Measurements from ENCODE around the gene EFCAB9. TPM values are rescaled to one million over a fixed set of nuclear protein-coding genes. Genes with fewer than 3 reads are reported as not detected.

EFCAB9 gene
- not detected for total RNA-seq

DNA sequence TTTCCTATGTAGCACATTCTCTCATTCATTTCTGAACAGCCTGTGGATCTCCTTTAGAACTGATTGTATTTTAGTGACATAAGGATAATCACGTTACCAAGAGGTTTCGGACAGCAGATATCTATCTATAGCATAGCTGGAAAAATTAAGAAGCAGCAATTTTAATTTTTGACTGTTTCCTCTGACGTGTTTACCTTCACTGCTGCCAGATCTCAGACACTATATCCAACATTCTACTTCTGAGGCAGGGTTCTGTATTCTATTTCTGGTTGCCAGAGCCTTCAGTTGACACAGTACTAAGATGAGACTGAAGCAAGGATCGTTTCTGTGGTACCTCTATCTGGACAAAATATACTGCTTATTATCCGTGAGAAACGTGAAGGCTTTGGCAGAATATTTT is at the start of gene EFCAB9:
EFCAB9 (plus strand) TSS at position 301 of the 400 bp plus-strand sequence; CDS start at position 302, 1 bp downstream.

GRCh38 chr5:172188033-172188892 is 5.7 kb upstream of the EFCAB9 start, which contains the start of gene STK10:
Gene STK10, minus strand, starts transcription at chr5:172188224. Its CDS starts 182 bp downstream, at chr5:172188042.

Small RNAs within 50 kb of the gene (small RNA-seq; reads per million reads assigned to genes)
- gene RF00191: not detected

Other genes starting within 250 kb of the EFCAB9 start
- 141 TPM for gene FBXW11, start 187.5 kb upstream of the EFCAB9 start, total RNA-seq
- gene STK10, start 5.9 kb upstream of the EFCAB9 start, total RNA-seq: 7.8 TPM
- gene UBTD2, start 89.6 kb downstream of the EFCAB9 start, total RNA-seq: 62.7 TPM